Thyroid gland (tissue), 4 donors: ENCODE measurements around the gene SURF4. TPM values are rescaled to one million over a fixed set of nuclear protein-coding genes. Genes with fewer than 3 reads are reported as not detected.
A peak's percentile ranks its signal among the peaks of the same experiment; 100 is the strongest.
"Not testable (repeated sequence)": the region's sequence is repeated elsewhere in the genome, so short reads cannot be mapped to it uniquely, and the experiment has no call there.

Experiments
- DNase-seq, 2 donors: peaks; one replicate each; pipeline ENCODE4 v3.0.0-alpha.2; 2019
- H3K27ac ChIP-seq, 3 donors: fragments of 200-600 bp; sonication (generic); 1 replicate in 2 of 3; 2 replicates in 1 of 3; pipeline ENCODE4 v1.5.1; 2016 to 2019; ENCODE audit warnings: mild to moderate bottlenecking in 1 of 3, moderate library complexity in 1 of 3
- H3K27me3 ChIP-seq: fragments of 200-600 bp; sonication (generic); one replicate; pipeline ENCODE4 v1.5.1; 2019
- H3K36me3 ChIP-seq, 2 donors: fragments of 200-600 bp; sonication (generic); one replicate each; pipeline ENCODE4 v1.5.1; 2016 to 2019
- H3K4me1 ChIP-seq, 2 donors: fragments of 200-600 bp; sonication (generic); one replicate each; pipeline ENCODE4 v1.5.1; 2017 to 2019
- H3K4me3 ChIP-seq, 3 donors: fragments of 200-600 bp; sonication (generic); replicated peaks in 1 of 3; 1 replicate in 2 of 3; 2 replicates in 1 of 3; pipeline ENCODE4 v1.5.1; 2016; ENCODE audit warnings: mild to moderate bottlenecking in 1 of 3
- H3K9me3 ChIP-seq: fragments of 200-600 bp; sonication (generic); one replicate; pipeline ENCODE4 v1.5.1; 2017
- POLR2A ChIP-seq, 2 donors: fragments of 450-650 bp; IDR thresholded peaks; one replicate each; pipeline ENCODE4 v1.6.1; 2017; ENCODE audit warnings: antibody characterized with exemption in 2 of 2, mild to moderate bottlenecking in 2 of 2, moderate library complexity in 1 of 2
- WGBS, 2 donors: methylation state at CpG; one replicate each; pipeline ENCODE4 v1.1.5; 2017; 5-methylcytosine and 5-hydroxymethylcytosine counted together
- intact Hi-C: fragments of 100-400 bp; cut with DNase I; formaldehyde crosslinking; loops from one replicate; pipeline ENCODE4 v1.15.1; 2023
- total RNA-seq, 4 donors: library from RNA; depleted of rRNA; stranded (reverse); fragments of >200 nt; gene quantifications; one replicate each; pipeline ENCODE4 v1.2.3, GENCODE V29; 2016
- TF ChIP-seq, protein P1 (sequence below), 6 experiments: fragments of 200-600 bp in 3 of 6; fragments of 450-650 bp in 3 of 6; sonication (generic) in 3 of 6; IDR thresholded peaks; one replicate each; pipeline ENCODE4 v1.5.1; 2016 to 2019; ENCODE audit warnings: antibody characterized with exemption in 6 of 6, mild to moderate bottlenecking in 2 of 6, inconsistent platforms in 1 of 6, moderate library complexity in 1 of 6

Gene SURF4
- total RNA-seq, 4 donors from 2014 or later, result 165 to 253 (median 226) TPM

DNA sequence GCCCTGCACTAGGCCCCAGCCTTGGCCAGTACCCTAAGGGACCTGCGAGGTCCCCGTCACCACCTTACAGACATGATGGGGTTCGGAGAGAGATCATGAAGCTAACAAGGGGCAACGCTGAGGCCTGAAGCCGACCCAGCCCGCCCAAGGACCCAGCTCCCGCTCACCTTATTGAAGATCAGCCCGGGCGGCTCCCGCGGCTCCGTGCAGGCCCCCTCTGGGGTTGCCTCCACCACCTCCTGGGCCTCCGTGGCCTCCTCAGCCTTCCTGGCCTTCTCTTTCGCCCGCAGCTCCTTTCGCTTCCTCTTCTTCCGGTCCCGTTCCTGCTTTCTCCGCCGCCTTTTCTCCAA lies 43.5 kb downstream of the SURF4 start:
- TF ChIP-seq POLR2A (IDR thresholded peaks at IDR 0.05), result no peak
- TF ChIP-seq, protein P1, sequence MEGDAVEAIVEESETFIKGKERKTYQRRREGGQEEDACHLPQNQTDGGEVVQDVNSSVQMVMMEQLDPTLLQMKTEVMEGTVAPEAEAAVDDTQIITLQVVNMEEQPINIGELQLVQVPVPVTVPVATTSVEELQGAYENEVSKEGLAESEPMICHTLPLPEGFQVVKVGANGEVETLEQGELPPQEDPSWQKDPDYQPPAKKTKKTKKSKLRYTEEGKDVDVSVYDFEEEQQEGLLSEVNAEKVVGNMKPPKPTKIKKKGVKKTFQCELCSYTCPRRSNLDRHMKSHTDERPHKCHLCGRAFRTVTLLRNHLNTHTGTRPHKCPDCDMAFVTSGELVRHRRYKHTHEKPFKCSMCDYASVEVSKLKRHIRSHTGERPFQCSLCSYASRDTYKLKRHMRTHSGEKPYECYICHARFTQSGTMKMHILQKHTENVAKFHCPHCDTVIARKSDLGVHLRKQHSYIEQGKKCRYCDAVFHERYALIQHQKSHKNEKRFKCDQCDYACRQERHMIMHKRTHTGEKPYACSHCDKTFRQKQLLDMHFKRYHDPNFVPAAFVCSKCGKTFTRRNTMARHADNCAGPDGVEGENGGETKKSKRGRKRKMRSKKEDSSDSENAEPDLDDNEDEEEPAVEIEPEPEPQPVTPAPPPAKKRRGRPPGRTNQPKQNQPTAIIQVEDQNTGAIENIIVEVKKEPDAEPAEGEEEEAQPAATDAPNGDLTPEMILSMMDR (IDR thresholded peaks at IDR 0.05), result no peak
- peaks cover 16 to 34% of the 10 kb centered on the region in 2 donors for H3K4me1 ChIP-seq
- H3K4me3 ChIP-seq, result no peak overlapping the region
- WGBS, 2 donors, result 85 to 91% methylated on average over 20 of the region's 20 CpGs
- no peaks in the 10 kb centered on the region for H3K9me3 ChIP-seq
- no peaks in the 10 kb centered on the region for H3K27me3 ChIP-seq
- peaks cover 39 to 40% of the 10 kb centered on the region in 2 donors for H3K36me3 ChIP-seq
- H3K27ac ChIP-seq, result no peak overlapping the region
- no peak for DNase-seq
- intact Hi-C loops, result loop anchor here (5.0 kb wide), 1 partner anchor 145 kb away; no protein-coding TSS in a partner anchor

DNA sequence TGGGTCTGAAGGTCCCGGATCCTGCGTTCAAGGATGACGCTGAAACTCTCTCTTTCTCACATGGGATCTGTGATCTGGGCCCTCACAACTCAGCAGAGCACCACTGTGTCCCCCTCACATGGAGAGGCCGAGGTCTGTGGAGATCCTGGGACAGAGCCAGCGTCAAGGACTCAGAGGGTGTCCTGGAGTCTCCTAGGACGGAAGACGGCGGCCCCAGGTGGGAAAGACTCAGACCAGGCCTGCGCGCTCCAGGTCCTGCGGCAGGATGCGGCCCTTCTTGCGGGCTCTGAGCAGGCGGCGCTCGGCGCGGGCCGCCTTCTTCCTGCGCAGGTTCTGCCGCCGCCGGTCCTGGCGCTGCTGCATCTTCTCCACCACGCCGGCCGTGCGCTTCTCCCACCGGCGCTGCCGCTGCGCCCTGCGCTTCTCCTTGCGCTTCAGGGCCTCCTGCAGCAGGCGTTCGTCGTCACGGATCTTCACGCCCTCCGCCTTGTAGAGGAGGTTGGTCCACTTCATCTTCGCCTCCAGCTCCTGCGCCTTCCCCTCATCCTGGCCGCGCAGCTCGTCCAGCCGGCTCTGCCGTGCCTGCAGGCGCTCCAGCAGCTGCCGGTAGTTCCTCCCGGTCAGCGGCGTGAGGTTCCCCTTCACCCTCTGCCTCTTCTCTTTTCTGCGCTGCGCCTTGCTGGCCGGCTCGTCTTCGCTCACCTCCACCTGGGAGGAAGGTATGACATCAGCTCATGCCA lies 44.0 kb downstream of the SURF4 start:
- Histone ChIP-seq H3K4me3 (no peak overlapping the region), H3K36me3 (peaks cover 39 to 40% of the 10 kb centered on the region in 2 donors), H3K27ac (no peak overlapping the region), H3K4me1 (peaks cover 16 to 38% of the 10 kb centered on the region in 2 donors), H3K9me3 (no peaks in the 10 kb centered on the region), H3K27me3 (no peaks in the 10 kb centered on the region)
- no peak for DNase-seq
- 97 to 98% methylated on average over 57 of the region's 57 CpGs for WGBS, 2 donors
- intact Hi-C loops, result loop anchor here (5.0 kb wide), 1 partner anchor 145 kb away; no protein-coding TSS in a partner anchor
- TF ChIP-seq POLR2A (IDR thresholded peaks at IDR 0.05), result no peak
- TF ChIP-seq, protein P1 (IDR thresholded peaks at IDR 0.05), result no peak

DNA sequence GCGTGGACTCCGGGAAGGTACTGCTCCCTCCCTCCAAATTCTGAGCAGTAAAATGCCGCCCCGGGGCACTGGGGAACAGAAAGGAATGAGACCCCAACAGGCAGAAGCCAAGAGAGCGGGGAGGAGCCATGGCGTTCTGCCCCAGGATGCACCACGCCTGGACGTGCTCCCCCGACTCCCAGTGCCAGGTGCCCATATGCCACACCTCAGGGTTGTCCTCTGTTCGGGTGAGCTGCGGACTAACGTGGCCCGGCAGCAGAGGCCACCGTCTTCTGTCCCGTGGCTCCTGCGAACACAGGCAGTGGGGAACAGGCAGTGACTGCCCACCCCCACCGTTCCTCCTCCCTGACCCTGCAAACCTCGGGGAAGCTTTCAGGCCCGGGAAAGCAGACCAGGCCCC lies 44.6 kb downstream of the SURF4 start:
- WGBS, 2 donors, result 90 to 94% methylated on average over 19 of the region's 19 CpGs
- Histone ChIP-seq H3K27me3 (no peaks in the 10 kb centered on the region), H3K36me3 (peaks cover 39 to 40% of the 10 kb centered on the region in 2 donors), H3K9me3 (no peaks in the 10 kb centered on the region), H3K4me1 (peaks cover 18 to 33% of the 10 kb centered on the region in 2 donors), H3K4me3 (no peak overlapping the region), H3K27ac (no peak overlapping the region)
- intact Hi-C loops, result loop anchor here (5.0 kb wide), 1 partner anchor 144 kb away; no protein-coding TSS in a partner anchor
- TF ChIP-seq, protein P1 (IDR thresholded peaks at IDR 0.05), result no peak
- TF ChIP-seq POLR2A (IDR thresholded peaks at IDR 0.05), result no peak
- DNase-seq, result no peak

DNA sequence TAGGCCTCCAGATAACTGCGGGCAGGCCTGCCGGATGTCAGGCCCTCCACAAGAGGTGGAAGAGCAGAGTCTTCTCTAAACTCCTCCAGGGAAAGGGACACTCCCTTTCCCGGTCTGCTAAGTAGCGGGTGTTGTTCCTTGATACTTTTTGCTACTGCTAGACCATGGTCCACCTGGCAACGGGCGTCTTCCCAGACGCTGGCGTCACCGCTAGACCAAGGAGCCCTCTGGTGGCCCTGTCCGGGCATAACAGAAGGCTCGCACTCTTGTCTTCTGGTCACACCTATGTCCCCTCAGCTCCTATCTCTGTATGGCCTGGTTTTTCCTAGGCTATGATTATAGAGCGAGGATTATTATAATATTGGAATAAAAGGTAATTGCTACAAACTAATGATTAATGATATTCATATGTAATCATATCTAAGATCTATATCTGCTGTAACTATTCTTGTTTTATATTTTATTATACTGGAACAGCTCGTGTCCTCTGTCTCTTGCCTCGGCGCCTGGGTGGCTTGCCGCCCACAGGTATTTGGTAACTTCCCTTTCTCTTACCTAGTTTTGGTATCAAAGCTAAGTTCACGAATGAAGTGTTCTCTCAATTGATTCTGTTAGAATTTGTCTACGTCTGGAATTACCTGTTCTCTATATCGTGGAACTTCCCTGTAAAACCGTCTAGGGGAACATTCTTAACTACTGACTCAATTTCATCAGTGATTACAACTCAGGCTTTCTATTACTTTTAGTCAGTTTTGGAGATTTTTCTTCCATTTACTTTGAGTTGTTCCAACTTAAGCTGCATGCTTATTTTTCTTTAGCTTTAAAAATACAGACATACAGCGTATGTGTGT lies 46.3 kb downstream of the SURF4 start:
- intact Hi-C loops, result loop anchor here (5.0 kb wide), 1 partner anchor 142 kb away; no protein-coding TSS in a partner anchor

More for the DNA sequence above, 46.3 kb downstream of the SURF4 start:
- not testable (repeated sequence) for H3K9me3 ChIP-seq, H3K27ac ChIP-seq, H3K4me3 ChIP-seq, H3K27me3 ChIP-seq
- Histone ChIP-seq H3K4me1 (peaks cover 12 to 23% of the 10 kb centered on the region in 2 donors), H3K36me3 (peaks cover 39 to 40% of the 10 kb centered on the region in 2 donors)
- peak; percentile 75 to 77 for DNase-seq
- 52 to 60% methylated on average over 21 of the region's 21 CpGs for WGBS, 2 donors
- TF ChIP-seq, protein P1 (IDR thresholded peaks at IDR 0.05), result peak; percentile 63 to 90 (median 78)
